Stimulated activated naive B cell treated with anti-CD40 and anti-IgM and Interleukin-4, amounts not matched to agents 10 μg/mL and 1 μg/mL and 100 μg/mL, for 72 hours (primary cell): ENCODE data around the gene OR6S1.
"Not testable (repeated sequence)": the region's sequence is repeated elsewhere in the genome, so short reads cannot be mapped to it uniquely, and the experiment has no call there.

Experiments
- ATAC-seq, 2 donors: fragments of 150-1000 bp; cut with Tn5 transposase; replicated peaks; 2 replicates each; pipeline ENCODE4 v1.10.0; 2021; ENCODE audit warnings: moderate library complexity in 1 of 2
- DNase-seq: peaks from one replicate; pipeline ENCODE4 v3.0.0; 2021
- H3K27ac Mint-ChIP-seq: one replicate; pipeline ENCODE4 v1.8.0; 2022; ENCODE audit warnings: mild to moderate bottlenecking, mixed read lengths
- H3K27me3 Mint-ChIP-seq, 2 donors: one replicate each; pipeline ENCODE4 v1.8.0; 2022; ENCODE audit warnings: mixed read lengths in 2 of 2
- H3K36me3 Mint-ChIP-seq, 2 donors: one replicate each; pipeline ENCODE4 v1.8.0; 2022; ENCODE audit warnings: mixed read lengths in 2 of 2, mild to moderate bottlenecking in 1 of 2
- H3K4me1 Mint-ChIP-seq, 2 donors: one replicate each; pipeline ENCODE4 v1.8.0; 2022; ENCODE audit warnings: mixed read lengths in 2 of 2, mild to moderate bottlenecking in 1 of 2
- H3K4me3 Mint-ChIP-seq, 2 donors: one replicate each; pipeline ENCODE4 v1.8.0; 2022; ENCODE audit warnings: mild to moderate bottlenecking in 2 of 2, mixed read lengths in 2 of 2, moderate library complexity in 1 of 2
- H3K9me3 Mint-ChIP-seq, 2 donors: one replicate each; pipeline ENCODE4 v1.8.0; 2022; ENCODE audit warnings: mixed read lengths in 2 of 2, mild to moderate bottlenecking in 1 of 2

OR6S1 gene

DNA sequence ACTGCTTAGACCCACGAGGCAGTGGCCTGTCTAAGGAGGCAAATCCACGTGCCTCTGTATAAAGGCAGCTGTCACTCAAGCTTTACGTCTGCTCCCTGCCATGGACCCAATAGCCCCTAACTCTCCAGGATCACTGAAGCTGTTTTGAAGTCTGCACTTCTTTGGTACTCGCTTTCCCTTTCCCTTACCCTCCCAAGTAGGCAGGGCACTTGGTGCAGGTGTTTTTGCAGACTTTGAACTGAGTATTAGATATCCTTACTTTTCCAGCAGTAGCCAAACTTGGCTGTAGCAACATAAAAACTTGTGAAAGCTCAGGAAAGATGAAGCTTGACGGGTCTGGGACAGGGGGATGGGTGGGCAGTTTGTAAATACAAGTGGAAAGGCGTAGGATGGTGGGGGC, 17.8 kb upstream of the OR6S1 start:
- Mint-ChIP-seq H3K27me3 (peaks cover 45 to 50% of the 10 kb centered on the region in 2 donors), H3K27ac (no peak overlapping the region), H3K4me3 (no peak overlapping the region), H3K36me3 (no peaks in the 10 kb centered on the region), H3K9me3 (no peaks in the 10 kb centered on the region), H3K4me1 (peaks cover 22 to 27% of the 10 kb centered on the region in 2 donors)
- DNase-seq (no peak), ATAC-seq (no peak)

DNA sequence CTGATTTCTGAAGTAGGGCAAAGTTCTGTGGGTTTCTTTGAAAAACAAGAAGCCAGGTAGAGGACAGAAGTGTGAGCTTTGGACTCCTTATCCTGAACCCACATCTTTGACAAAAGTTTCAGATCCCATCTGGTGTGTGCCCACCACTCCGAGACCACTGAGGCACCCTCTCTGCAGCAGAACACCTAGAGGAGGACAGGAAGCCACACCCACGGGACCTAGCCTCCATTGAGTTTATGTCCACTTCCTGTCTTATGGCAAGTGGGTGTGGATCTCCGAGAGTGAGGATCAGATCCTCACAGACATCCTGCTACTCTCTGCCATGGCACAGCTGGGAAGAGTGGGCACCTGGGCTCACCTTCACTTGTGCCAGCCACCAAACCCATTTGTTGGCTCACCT, 16.8 kb upstream of the OR6S1 start:
- no peak overlapping the region for H3K4me3 Mint-ChIP-seq
- peaks cover 22 to 26% of the 10 kb centered on the region in 2 donors for H3K4me1 Mint-ChIP-seq
- no peaks in the 10 kb centered on the region for H3K9me3 Mint-ChIP-seq
- DNase-seq, result no peak
- peaks cover 56 to 61% of the 10 kb centered on the region in 2 donors for H3K27me3 Mint-ChIP-seq
- H3K27ac Mint-ChIP-seq, result no peak overlapping the region
- no peaks in the 10 kb centered on the region for H3K36me3 Mint-ChIP-seq
- ATAC-seq, result no peak

DNA sequence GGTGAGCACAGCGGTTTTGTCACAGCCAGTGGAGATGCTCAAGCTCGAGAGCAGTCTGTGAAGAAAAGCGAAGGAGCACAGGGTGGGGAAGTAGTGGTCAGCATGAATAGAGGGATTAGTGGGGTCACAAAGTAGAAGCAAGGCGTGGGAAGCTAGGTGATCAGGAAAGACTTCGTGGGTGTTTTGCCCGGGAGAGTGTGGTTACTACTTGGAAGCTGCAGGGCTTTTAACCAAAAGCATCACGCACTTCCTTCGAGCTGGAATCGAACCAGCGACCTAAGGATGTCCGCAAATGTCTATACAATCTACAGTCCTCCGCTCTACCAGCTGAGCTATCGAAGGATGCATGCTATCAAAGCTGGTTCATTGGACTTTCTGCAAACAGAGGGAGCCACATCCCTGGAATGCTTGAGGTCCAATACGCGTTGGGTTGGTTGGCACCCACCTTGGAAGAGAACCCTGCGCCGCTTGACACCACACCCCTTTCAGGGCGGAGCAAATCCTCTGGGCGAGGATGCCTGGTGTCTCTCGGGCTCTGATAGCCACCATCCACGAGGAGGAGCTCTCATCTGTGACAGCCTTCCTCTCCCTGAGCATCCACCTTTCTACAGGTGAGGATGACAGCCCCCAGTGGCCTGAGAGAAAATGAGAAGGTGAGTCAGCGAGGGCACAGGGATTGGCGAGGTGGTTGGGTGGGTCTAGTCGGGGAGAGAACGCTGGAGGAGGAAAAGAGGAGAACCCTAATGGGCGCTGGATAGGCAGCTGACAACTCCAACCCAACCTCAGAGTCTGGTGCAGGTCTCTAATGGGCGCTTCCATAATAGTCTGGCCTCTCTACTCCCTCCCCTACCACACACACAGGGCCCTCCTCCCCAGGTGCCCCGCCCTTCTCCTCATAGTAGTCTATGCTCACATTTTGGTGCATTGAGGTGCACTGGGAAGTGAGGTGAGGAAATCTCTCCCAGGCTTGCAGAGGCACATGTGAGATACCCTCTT, 16.0 kb upstream of the OR6S1 start:
- peaks cover 61 to 68% of the 10 kb centered on the region in 2 donors for H3K27me3 Mint-ChIP-seq
- H3K27ac Mint-ChIP-seq, result no peak overlapping the region
- ATAC-seq, result peak in 1 of 2 donors; percentile 29
- H3K36me3 Mint-ChIP-seq, result no peaks in the 10 kb centered on the region
- H3K4me1 Mint-ChIP-seq, result peaks cover 21 to 23% of the 10 kb centered on the region in 2 donors
- H3K4me3 Mint-ChIP-seq, result no peak overlapping the region
- no peak for DNase-seq
- no peaks in the 10 kb centered on the region for H3K9me3 Mint-ChIP-seq

DNA sequence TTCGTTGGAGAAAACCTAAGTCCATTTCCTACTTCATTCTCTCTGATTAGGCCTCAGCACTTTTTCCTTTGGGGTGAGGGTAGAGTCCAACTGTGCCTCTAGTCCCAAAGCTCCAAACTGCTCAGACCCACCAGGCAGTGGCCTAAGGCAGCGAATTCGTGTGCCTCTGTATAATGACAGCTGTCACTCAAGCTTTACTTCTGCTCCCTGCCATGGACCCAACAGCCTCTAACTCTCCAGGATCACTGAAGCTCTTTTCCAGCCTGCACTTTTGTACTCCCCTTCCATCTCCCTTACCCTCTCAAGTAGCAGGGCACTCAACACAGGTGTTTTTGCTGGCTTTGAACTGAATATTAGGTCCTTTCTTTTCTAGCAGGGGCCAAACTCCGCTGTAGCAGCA, 14.8 kb upstream of the OR6S1 start:
- Mint-ChIP-seq H3K27me3 (peaks cover 65 to 72% of the 10 kb centered on the region in 2 donors), H3K27ac (no peak overlapping the region), H3K4me3 (no peak overlapping the region), H3K36me3 (no peaks in the 10 kb centered on the region), H3K9me3 (no peaks in the 10 kb centered on the region), H3K4me1 (peaks cover 19 to 20% of the 10 kb centered on the region in 2 donors)
- DNase-seq (no peak), ATAC-seq (no peak)

DNA sequence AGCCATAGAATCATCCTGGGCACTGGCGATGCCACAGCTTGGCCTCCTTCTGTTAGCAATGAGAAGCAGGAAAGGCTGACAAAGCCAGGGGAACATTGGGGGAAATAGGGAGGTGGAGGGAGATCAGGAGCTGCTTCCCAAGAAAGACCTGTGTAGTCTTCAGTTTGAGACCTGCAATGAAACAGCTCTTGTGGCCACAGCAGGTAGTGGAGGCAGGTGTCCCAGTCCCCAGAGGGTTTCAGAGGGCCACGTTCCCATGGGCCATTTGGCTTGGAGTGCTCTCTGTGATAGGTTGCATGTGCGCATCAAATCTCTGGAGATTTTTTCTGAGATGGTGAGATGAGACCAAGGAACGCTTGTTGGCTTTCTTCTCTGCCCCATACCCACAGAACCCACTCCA, 14.4 kb upstream of the OR6S1 start:
- peaks cover 19 to 20% of the 10 kb centered on the region in 2 donors for H3K4me1 Mint-ChIP-seq
- DNase-seq (no peak), ATAC-seq (no peak)
- H3K4me3 Mint-ChIP-seq, result no peak overlapping the region
- no peak overlapping the region for H3K27ac Mint-ChIP-seq
- no peaks in the 10 kb centered on the region for H3K9me3 Mint-ChIP-seq
- H3K27me3 Mint-ChIP-seq, result peaks cover 65 to 72% of the 10 kb centered on the region in 2 donors
- H3K36me3 Mint-ChIP-seq, result no peaks in the 10 kb centered on the region

DNA sequence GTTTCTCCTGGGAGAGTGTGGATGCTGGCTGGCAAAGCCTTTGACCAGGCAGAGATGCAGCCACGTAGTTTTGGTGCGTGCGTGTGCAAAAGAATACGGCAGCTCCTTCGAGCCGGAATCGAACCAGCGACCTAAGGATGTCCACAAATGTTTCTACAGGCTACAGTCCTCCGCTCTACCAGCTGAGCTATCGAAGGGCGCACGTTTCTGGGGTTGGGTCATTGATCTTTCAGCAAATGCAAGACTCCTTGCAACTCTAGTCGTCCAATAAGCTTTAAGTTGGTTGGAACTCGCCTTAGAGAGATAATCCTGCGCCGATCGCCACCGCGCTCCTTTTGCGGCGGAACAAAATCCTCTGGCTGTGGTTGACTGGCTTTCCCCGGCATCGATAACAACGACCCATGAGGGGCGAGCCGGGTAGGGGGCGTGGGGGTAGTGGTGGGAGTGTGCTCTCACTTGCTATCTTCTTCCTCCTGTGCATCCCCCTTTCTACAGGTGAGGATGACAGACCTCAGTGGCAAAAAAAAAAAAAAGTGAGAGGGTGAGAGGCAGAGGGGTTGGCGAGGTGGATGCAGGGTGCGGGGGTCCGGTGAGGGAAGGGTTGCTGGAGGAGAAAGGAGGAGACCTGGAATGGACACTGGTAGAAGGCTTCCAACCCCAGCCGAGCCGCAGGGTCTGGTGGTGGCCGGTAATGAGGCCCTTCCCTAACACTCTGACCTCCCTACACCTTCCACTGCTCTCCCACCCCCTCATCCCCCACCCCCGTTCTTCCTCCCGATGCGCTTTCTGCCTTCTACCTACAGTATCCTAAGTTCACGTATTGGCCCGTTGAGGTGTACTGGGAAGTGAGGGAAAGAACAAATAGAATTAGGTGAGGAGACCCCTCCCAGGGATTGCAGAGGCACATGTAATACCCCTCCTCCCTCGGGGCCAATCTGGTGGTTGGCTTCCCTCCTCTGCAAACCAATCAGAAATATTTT, 11.8 kb upstream of the OR6S1 start:
- peak; percentile 45 for DNase-seq
- H3K4me1 Mint-ChIP-seq, result peaks cover 19 to 20% of the 10 kb centered on the region in 2 donors
- peak overlapping the region; percentile 35 to 69 for H3K4me3 Mint-ChIP-seq
- H3K27ac Mint-ChIP-seq, result peak overlapping the region; percentile 82
- peaks cover 53 to 69% of the 10 kb centered on the region in 2 donors for H3K27me3 Mint-ChIP-seq
- no peaks in the 10 kb centered on the region for H3K9me3 Mint-ChIP-seq
- H3K36me3 Mint-ChIP-seq, result no peaks in the 10 kb centered on the region
- ATAC-seq, result peak; percentile 67 to 80

DNA sequence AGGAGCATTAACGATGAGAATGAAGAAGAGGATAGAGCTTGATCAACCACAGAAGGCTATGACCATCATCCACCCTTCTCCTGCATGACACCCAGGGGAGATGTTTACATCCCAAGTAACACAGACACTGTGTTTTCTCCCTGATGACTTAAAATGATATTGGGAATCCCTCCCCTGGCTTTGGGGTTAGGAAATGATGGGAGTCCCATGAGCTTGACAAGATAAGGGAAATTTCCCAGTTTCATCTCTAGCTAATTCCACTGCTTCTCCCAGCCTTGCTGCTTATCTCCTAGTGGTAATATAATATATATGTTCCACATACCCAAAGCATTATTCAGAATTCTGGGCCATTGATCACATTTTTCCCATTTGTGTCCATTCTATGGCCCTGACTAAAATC, 4.0 kb upstream of the OR6S1 start:
- Mint-ChIP-seq H3K27ac (no peak overlapping the region), H3K4me3 (no peak overlapping the region), H3K36me3 (no peaks in the 10 kb centered on the region), H3K9me3 (no peaks in the 10 kb centered on the region), H3K4me1 (no peaks in the 10 kb centered on the region), H3K27me3 (peaks cover 39 to 56% of the 10 kb centered on the region in 2 donors)
- no peak for ATAC-seq
- no peak for DNase-seq

DNA sequence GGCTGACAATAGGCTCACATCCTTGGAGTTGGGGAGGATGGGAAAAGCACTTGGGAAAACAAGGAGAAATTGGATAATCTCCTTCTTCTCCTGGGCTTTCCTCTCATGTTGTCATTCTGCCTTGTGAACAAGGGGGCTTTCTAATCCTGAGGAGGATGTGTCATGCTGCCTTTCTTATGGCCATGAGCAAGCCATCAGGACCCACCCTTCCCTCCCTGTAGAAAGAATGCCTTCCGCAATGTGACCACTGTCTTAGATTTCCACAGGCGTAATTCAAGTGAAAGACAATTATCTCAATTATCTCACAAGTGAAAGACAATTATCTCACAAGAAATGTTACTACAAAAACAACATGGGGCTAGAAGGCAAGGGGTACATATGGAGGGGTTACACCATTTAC, 3.0 kb upstream of the OR6S1 start:
- H3K36me3 Mint-ChIP-seq, result no peaks in the 10 kb centered on the region

DNA sequence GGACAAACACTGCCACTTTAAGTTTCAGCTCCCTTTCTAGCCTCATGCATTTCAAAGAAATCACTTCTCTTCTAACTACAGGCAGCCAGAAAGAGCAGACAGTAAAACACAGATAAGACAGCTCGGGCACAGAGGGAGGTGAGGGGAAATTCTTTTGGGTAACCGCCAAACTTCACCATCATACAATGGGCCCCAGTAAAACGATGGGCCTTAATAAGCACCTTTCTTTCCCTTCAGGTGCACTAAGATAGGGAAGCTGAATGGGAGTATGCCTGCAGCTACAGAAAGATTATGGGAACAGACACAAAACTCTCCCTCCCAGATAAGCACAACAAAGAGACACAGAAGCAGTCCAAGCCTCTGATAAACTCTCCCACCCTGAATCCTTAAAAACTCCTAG, 1.3 kb upstream of the OR6S1 start:
- H3K27me3 Mint-ChIP-seq, result peaks cover 39 to 46% of the 10 kb centered on the region in 2 donors
- H3K9me3 Mint-ChIP-seq, DNase-seq, ATAC-seq, H3K36me3 Mint-ChIP-seq, H3K4me1 Mint-ChIP-seq, H3K4me3 Mint-ChIP-seq, H3K27ac Mint-ChIP-seq: not testable (repeated sequence)

More for the DNA sequence above, 3.0 kb upstream of the OR6S1 start:
- ATAC-seq (no peak), DNase-seq (no peak)
- Mint-ChIP-seq H3K27me3 (peaks cover 39 to 54% of the 10 kb centered on the region in 2 donors), H3K9me3 (no peaks in the 10 kb centered on the region), H3K27ac (no peak overlapping the region), H3K4me3 (no peak overlapping the region), H3K4me1 (no peaks in the 10 kb centered on the region)

DNA sequence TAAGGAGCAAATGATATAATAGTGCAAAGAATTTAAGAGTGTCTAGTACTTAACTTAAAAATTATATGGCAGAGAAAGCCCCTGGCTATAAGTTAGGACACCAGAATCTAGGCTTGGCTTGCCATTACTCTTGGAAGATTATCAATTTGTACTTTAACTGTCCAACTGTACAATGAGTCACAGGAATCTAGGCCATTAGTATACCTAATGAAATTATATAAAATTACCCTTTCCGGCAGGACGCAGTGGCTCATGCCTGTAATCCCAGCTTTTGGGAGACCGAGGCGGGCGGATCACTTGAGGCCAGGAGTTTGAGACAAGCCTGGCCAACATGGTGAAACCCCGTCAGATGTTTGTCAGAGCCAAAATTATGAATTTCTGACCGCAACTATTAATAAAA, 691 bp upstream of the OR6S1 start:
- no peak for DNase-seq
- no peak for ATAC-seq
- H3K36me3 Mint-ChIP-seq, result no peaks in the 10 kb centered on the region
- H3K27ac Mint-ChIP-seq, result no peak overlapping the region
- H3K4me3 Mint-ChIP-seq, result no peak overlapping the region
- no peaks in the 10 kb centered on the region for H3K9me3 Mint-ChIP-seq
- no peaks in the 10 kb centered on the region for H3K4me1 Mint-ChIP-seq
- H3K27me3 Mint-ChIP-seq, result peaks cover 39 to 46% of the 10 kb centered on the region in 2 donors

DNA sequence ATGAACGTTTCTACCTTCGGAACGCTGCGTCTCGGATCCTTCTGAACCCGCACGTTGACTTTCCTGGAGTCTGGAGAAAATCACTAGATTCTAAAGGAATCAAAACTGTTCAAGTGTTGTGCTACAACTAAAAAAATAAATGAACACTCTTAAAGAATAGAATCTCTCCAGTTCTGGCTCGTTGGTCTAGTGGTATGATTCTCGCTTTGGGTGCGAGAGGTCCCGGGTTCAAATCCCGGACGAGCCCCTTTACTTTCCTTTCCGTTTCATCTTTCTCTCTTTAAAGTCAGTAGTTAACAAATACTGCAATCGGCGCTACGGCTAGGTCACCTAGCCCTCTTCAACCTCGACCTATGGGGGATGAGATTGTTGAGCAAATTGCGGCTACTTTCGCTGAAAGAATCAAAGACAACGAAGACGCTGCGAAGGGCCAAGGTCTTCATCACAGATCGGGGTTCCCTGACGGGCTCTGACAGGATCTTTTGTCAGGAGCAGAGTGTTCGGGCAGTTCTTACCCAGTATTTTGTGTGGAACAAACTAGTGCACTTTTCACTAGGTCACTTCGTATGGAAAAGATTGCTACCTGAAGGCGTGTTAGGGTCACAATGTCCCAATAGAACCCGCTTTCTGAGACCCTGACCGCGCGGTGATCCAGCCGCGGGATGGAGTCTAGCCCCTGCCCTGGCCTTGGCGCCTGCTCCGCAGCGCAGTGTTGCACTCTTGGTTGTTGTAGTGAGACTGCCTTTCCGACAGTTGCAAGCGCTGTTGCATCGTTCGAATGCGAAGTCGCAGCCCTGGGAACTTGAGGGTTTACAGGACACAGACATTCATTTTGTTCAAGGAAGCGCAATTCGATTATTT, 8.4 kb downstream of the OR6S1 start:
- DNase-seq, result peak; percentile 53
- Mint-ChIP-seq H3K36me3 (peaks cover 2 to 6% of the 10 kb centered on the region in 2 donors), H3K27me3 (peaks cover 25 to 63% of the 10 kb centered on the region in 2 donors), H3K9me3 (peaks cover 0 to 1% of the 10 kb centered on the region in 2 donors), H3K4me3 (peak overlapping the region; percentile 76 to 81), H3K4me1 (peaks cover 29 to 33% of the 10 kb centered on the region in 2 donors), H3K27ac (peak overlapping the region; percentile 98)
- peak; percentile 75 to 79 for ATAC-seq

DNA sequence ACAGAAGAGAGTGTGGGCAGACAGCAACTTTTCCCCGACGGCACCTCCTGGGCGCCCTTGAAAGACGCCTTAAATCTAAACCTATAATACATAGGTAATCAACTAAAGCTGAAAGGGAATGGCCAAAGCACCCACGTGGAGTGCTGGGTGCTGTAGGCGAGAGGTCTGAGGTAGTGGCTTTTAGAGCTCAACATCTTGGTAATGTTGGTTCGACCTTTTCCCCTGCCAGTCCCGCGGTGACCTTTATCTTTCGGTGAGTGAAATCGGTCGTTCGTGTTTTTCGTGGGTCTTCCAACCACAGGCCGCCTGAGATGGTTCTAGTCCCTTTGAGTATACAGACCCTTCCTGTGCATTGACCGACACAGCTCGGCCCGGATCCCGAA, 9.1 kb downstream of the OR6S1 start:
- Mint-ChIP-seq H3K4me1 (peaks cover 33 to 38% of the 10 kb centered on the region in 2 donors), H3K4me3 (peak overlapping the region; percentile 76 to 81), H3K9me3 (peaks cover 0 to 1% of the 10 kb centered on the region in 2 donors), H3K27me3 (peaks cover 26 to 70% of the 10 kb centered on the region in 2 donors), H3K36me3 (peaks cover 2 to 6% of the 10 kb centered on the region in 2 donors), H3K27ac (peak overlapping the region; percentile 98)
- DNase-seq (no peak), ATAC-seq (peak; percentile 60 to 70)

DNA sequence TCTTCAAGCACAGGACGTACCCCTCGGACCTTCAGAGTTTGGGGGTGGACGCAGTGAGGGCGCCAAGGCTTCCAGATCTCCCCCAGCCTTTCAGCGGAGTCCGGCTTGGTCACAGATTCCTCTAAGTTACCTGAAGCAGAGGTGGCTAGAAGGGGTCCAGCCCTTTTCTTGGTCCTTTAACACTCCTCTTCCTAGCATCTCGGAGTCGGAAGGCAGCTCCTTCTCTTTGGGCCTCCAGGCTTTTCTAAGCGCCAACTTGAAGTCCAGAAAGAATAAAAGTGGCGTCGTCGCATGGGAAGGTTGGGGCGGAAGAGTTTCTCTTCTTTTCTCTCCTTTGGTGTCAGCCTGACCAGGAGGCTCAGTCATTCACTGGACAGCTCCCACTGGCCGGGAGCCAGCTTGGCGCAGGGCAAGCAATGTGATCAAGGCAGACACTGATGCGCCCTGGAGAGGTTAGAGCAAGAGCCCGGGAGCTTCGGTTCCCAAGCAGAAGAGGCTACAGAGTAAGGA, 9.6 kb downstream of the OR6S1 start:
- peak overlapping the region; percentile 39 for H3K27ac Mint-ChIP-seq
- ATAC-seq (peak in 1 of 2 donors; percentile 2), DNase-seq (no peak)
- H3K27me3 Mint-ChIP-seq, result peaks cover 26 to 74% of the 10 kb centered on the region in 2 donors
- H3K4me3 Mint-ChIP-seq, result peak overlapping the region; percentile 76 to 81
- peaks cover 35 to 38% of the 10 kb centered on the region in 2 donors for H3K4me1 Mint-ChIP-seq
- H3K9me3 Mint-ChIP-seq, result peaks cover 0 to 1% of the 10 kb centered on the region in 2 donors
- peaks cover 2 to 6% of the 10 kb centered on the region in 2 donors for H3K36me3 Mint-ChIP-seq
